Ureter (tissue), 1 donor: ENCODE results near the gene RAP1GDS1. TPM values are rescaled to one million over a fixed set of nuclear protein-coding genes. Genes with fewer than 3 reads are reported as not detected.
"Not testable (repeated sequence)": the region's sequence is repeated elsewhere in the genome, so short reads cannot be mapped to it uniquely, and the experiment has no call there.

Experiments
- DNase-seq: peaks from one replicate; pipeline ENCODE4 v3.0.0-alpha.2; 2020; ENCODE audit warnings: low spot score
- total RNA-seq: library from RNA; stranded (reverse); gene quantifications from one replicate; pipeline ENCODE4 v1.2.4, GENCODE V29; 2023
- donor health status: DM: yes; HTN: yes; CAD: no.

Gene RAP1GDS1
- total RNA-seq, 1 donor from 2014 or later: 56.7 TPM

DNA sequence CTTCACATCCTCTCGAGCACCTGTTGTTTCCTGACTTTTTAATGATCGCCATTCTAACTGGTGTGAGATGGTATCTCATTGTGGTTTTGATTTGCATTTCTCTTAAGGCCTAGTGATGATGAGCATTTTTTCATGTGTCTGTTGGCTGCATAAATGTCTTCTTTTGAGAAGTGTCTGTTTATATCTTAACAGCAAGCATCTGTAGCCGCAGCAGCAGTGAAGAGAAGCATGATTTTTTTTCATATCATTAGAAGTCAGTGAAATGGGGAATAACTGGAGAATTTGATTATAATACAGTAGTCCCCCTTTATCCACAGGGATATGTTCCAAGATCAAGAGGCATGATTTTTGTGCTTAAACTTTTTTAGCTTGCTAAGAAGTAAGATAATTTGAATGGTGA, 27.5 kb downstream of the RAP1GDS1 start:
- DNase-seq: not testable (repeated sequence)

DNA sequence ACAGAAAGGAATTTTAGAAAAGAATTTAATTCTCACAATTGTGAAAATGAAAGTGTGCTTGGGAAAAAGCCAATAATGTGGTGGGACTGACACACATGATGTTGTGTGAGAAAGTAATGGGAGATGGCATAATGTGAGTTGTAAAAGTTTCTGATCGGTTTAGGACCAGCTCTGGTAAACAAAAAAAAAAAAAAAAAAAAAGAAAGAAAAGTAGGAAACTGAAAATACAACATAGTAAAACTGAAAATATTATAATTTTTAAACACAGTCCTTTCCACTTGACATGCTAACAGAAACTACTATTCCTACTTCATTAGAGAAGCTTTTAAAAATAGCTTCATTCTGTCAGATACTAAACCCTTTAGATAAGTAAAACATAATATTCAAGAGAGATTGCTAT, 28.2 kb downstream of the RAP1GDS1 start:
- DNase-seq: no peak

DNA sequence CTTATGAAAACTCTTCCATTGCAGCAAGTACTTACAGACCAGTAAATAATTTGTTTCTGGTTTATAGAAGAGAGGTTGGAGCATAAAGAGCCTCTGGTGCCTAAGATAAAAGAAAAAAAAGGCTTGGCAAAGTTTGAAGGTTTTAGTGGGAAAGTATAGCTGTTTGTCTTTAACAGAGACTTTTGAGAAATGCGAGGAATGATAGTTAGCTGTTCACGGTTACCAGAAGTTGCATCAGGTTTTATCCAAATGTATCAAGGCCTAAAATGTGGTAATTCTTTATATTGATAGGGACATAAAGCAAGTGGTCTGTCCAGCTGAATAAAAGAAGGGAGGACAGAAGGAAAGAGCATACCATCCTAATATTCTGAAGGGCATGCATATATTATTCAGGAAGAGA, 29.3 kb downstream of the RAP1GDS1 start:
- no peak for DNase-seq

DNA sequence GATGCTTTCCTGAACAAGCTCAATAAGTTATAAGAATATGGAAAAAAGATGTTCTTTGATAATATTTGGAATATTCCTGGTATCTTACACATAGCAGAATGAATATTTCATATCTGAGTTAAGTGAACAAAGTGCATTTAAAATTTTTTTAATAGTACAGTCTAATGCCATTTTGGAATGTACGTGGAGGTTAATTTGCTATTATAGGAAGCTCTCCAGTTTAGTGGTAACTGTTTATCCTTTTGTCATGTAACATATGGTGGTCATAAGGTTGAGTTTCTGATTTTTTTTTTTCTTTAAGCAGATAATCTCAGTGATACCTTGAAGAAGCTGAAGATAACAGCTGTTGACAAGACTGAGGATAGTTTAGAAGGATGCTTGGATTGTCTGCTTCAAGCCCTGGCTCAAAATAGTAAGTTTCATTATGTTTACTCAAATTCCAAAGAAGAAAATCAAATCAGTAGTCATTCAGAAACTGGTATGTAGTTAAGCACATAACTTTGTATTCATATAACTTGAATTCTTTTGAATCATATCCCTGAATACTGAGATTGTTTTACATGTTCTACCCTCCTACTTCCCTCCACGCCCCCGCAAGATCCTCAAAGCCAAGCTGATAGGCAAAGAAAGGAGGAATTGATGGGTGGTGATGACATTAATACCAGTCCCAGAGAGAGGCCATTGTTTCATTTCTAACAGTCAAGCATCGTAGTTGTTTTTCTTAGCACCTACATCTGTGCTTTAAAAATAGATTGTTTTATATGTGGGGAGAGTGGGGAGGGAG, 32.1 kb downstream of the RAP1GDS1 start:
- DNase-seq: no peak

DNA sequence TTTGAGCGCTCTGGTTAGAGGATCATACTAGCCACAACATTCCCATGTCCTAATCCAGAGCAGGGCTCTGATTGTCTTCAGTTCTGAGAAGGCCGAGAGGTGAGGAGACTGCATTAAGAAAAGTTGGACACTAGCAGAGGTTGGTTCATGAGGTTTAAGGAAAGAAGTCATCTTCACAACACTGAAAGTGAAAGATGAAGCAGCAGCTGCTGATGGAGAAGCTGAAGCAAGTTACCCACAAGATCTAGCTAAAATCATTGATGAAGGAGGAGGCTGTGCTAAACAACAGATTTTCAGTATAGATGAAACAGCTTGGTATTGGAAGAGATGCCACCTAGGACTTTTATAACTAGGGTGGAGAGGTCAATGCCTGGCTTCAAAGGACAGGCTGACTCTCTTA, 36.8 kb downstream of the RAP1GDS1 start:
- no peak for DNase-seq

DNA sequence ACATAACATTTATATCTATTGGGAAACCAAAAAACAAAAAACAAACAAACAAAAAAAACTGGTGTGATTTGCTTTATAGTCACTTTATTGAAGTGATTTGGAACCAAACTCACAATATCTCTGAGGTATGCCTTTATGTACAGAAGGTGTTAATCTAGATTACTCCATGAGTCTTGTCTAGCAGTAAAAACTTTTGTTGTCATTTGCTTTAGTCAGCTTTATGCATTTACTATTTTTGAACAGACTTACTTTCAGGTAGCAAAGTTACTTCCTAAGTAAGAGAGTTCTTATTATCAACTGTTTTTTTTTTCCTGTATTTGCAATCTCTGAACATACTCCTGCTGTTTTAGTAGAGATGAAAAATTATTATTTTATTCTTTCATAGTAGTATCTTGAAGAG, 39.5 kb downstream of the RAP1GDS1 start:
- no peak for DNase-seq

DNA sequence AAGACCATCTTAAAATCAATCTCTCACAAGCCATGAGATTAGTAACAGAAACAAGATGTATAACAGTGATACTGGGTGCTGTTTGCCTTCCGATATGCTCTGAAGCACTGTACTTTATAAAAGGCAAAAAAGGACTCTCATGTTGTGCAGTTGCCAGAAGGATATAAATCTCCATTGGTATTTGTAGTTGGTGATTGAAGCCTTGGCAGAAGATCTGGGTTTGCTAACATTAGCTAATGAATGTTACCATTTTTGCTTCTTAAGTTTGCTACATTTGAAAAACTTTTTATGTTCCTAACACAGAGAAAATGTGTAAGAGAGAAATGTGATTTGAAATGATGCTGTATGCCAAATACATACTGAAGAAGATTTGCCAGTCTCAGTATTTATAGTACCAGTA, 44.4 kb downstream of the RAP1GDS1 start:
- DNase-seq: no peak

DNA sequence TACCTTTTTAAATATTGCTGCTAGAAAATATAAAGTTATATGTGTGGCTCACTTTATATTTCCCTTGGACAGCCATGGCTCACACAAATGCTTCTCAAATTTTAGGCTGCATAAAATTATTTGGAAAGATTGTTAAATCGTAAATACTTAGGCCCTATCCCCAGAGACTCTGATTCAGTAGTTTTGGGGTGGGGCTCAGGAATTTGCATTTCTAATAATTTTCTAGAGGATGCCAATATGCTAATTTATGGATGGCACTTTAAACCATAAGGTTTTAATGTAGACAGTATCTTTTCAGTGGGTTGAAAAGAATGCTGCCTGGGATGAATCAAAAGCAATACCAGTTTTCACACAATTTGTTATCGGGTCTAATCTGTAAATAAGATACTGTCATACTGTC, 49.7 kb downstream of the RAP1GDS1 start:
- DNase-seq: no peak

DNA sequence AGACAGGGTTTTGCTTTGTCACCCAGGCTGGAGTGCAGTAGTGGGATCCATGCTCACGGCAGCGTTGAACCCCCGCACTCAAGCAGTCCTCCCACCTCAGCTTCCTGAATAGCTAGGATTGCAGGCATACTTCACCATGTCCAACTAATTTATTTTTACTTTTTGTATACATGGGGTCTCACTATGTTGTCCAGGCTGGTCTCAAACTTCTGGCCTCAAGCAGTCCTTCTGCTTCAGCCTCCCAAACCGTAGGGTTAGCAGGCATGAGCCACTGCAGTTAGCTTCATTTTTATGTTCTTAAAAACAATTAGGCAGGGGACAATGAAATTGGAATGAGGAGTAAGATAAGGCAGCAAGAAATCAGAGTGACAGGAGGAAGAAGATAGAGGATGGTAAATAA, 50.5 kb downstream of the RAP1GDS1 start:
- no peak for DNase-seq

DNA sequence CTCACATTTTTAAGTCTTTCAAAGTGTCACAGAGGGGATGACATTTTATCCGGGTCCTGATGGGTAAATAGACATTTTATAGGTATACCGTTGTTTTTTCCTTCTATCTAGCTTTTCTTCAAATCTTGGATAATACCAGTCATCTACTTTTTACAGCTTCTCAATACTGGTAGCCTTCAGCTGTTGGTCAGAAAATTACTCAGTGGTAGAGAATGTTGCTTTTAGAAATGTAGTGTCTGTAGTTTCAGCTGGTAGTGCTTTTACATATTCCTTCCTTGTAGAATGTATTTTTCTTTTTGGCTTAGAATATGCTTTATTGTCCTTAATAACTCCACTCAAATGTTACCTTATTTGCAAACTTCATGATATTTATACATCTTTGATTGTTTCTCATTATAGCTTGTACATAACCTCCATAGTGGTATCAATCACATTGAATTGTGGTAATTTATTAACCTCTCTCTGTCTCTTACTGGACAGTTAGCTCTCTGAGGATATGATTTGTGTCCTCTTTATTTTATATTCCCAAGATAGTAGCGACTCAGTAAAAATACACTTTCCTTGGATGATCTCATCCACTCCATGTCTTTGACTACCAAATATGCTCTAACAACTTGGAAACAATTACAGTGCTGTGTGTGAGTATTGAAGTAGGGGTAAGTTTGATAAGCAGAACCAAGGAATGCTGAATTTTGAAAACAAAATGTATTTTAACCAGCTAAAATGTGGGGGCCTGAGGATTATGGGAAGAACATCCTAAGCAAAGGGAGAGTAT, 53.8 kb downstream of the RAP1GDS1 start:
- DNase-seq: no peak

DNA sequence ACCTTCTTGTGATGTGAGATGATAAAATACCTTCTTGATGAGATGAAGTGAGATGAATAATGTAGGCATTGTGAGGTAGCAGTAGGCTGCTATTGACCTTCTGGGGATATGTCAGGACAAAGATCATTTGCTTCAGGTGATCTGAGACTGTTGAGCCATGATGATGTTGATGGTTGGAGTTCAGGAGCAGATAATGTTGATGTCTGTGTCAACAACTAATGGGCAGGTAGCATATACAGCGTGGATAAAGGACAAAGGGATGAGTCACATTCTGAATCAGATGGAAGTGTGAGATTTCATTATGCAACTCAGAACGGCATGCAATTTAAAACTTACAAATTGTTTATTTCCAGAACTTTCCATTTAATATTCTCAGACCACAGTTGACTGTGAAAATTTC, 57.3 kb downstream of the RAP1GDS1 start:
- DNase-seq: no peak

DNA sequence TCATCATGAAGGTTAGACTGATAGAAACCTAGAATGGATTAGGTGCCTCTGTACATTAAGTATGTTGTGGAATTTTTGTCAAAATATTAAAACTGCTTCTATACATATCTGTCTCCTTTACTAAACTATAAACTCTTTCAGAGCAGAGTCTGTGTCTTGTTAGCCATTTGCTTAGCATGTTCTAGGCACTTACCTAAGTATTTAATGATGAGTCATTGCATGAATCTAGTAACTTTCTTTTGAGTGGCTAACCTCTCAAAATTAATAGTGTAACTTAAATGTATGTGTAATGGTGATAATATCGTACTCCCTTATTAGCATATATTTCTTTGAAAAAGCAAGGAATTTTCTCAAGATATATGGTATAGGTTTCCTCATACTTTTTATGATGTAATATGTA, 57.8 kb downstream of the RAP1GDS1 start:
- DNase-seq: no peak

DNA sequence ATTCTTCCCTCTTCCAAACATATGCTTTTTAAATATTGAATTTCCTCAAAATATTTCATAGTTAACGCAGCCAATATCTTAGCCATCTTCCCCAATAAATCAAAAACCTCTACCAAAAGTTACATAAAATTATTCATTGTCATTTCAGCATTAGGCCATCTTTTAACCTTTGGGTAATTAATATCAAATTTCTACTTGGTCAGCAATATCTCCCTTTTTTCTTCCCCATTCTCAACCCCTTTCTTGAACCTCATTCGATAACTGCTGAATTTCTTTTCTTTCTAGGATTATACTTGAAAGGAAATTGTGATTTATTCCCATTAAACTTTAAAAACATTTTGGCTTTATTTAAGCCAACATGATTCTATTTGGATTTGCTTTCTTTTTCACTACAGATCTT, 65.0 kb downstream of the RAP1GDS1 start:
- no peak for DNase-seq

DNA sequence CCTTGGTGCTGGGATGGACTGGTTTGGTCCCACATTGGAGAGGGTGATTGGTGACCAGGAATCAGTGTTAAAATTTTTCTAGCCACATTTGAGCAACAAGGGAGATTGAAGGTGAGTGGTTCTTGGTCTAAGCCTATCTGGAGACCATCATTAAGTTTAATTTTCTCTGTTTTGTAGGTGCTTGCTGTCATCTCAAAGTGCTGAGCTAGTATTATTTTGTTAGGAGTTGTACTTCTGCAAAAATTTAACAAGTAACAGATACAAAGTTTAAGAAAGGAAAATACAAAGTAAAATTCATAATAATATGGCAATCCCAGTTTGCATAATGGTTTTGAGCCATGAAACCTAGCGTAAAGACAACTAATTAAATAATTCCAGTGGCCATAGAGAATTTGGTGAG, 66.5 kb downstream of the RAP1GDS1 start:
- no peak for DNase-seq

DNA sequence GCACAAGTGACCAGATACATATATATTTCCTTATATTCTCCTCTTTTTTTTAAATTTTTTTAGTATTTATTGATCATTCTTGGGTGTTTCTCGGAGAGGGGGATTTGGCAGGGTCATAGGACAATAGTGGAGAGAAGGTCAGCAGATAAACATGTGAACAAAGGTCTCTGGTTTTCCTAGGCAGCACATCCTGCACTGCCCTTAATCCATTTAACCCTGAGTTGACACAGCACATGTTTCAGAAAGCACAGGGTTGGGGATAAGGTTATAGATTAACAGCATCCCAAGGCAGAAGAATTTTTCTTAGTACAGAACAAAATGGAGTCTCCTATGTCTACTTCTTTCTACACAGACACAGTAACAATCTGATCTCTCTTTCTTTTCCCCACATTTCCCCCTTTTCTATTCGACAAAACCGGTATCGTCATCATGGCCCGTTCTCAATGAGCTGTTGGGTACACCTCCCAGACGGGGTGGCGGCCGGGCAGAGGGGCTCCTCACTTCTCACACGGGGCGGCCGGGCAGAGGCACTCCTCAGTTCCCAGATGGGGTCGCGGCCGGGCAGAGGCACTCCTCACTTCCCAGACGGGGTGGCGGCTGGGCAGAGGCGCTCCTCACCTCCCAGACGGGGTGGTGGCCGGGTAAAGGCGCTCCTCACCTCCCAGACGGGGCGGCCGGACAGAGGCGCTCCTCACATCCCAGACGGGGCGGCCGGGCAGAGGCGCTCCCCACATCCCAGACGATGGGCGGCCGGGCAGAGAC, 68.9 kb downstream of the RAP1GDS1 start:
- not testable (repeated sequence) for DNase-seq

DNA sequence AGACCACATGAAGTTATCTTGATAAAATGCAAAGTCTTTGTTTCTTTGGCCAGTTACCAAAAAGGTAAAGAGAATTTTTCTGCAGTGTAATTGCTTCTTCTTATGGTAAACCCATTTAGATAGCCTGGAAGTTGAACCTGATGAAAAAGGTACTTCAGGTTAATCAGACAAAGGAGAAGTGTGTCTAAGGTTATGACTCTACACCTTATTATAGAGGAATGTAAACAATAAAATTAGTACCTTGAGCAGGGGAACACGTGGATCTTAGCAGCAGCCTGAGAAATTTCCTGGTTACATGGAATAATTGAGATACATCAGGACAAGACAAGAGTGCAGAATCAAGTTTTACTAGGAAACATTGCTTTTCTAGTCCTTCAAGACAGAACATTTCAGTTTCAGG, 70.8 kb downstream of the RAP1GDS1 start:
- no peak for DNase-seq

DNA sequence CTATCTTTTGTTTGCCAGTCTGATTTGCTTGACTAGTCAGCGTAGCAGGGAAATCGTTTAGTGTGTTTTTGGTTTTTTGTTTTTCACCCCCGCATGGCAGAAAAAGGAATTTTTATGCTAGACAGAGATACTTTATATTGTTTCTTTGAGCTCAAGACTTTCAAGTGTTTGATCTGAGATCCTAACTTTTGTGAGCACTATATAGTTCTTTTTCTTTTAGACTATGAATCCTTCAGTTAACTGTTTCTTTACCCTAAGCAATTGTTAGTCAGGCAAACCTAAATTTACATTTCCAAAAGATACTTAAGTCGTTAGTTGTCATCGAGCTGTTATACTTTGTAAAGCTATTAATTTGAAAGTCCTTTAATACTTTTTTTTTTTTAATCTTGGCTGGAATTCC, 73.3 kb downstream of the RAP1GDS1 start:
- no peak for DNase-seq

DNA sequence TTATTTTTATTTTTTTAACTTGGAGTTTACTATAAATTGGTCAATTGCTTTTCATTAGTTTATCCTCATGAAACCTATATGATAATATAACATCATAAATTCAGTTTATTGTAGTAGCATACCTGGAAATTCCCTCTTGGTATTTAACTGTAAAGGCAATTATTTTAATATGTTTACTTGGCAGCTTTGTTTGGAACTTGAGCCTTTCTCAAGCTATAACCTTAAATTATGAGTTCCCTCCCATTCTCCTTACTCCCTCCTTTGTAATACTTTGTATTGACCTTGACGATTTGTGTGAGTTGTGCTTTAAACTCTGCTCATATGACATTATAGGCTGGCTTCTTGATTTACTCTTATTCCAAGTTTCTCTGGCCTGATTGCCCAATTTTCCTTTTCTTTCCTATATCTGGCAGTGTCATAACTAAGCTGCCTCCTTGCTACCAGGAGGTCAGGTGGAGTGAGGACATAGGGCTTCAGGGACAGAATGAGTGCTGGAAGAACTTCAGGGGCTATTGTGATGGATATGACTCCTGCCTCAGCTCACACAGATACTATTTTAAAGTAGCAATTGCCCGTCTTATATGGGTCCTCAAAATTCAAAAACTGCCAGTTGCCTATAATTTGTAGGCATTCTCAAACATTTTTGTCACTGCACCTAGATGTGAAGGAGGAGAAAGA, 77.7 kb downstream of the RAP1GDS1 start:
- no peak for DNase-seq

DNA sequence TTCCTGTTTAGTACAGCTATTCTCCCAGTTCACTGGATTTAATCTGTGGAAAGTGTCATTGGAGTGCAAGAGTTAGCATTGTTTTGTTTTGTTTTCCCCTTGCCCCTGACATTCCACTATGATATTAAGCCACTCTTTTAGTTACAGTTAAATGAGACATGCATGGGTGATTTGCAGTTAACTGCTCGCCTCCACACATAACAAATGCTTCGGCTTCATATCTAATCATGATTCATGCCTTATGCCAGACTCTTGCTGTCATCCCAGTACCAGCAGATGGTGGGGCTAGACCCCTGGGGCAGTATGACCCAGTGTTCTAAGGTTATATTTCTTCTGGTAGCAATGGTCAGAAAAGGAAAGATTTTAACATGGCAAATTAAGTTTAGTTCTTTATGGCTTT, 80.1 kb downstream of the RAP1GDS1 start:
- DNase-seq: no peak

DNA sequence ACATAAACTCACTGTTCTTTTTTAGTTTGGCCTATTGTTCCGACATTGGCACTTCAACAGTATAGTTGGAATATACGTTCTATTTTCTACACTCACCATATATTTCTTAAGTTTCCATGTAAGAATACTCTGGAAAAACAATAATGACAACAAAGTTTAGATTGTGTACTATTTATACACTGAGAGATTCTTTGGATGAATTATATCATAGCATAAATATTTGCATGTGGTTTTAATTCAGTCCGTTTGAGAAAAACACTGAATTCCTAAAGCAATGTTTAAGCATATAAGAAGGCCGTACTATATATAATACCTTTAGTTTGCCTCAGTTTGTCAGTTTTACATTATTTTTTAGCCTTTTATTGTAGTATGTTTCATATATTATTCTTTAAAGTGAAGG, 82.4 kb downstream of the RAP1GDS1 start:
- DNase-seq: no peak

DNA sequence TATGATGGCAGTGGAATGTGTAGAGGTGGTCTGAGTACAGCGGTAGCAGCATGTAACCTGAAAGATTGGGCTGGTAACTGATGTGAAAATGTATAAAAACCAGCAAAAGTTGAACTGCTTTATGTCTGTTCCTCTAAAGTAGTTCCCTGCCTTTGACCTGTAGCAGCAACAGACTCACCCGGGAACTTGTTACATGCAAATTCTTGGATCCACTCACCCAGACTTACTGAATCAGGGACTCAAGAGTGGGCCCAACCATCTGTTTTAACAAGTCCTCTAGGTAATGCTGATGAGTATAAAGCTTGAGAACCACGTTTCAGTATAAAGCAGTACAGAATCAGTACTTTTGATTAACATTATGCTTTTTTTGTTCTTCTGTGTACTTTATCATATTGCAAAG, 84.7 kb downstream of the RAP1GDS1 start:
- DNase-seq: no peak

DNA sequence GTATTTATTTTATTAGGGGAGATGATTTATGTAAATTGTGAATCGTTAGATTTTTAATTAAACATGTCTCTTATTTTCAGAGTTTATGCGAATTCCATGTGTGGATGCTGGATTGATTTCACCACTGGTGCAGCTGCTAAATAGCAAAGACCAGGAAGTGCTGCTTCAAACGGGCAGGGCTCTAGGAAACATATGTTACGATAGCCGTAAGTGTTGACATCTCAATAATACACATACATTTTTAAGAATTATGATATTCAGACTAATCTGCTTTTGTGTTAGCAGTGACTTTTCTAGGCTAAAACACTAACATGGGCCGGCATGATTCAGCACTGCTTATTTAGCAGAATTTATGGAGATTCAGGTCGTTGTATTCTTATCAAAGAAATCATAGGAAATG, 91.2 kb downstream of the RAP1GDS1 start:
- no peak for DNase-seq
